ENCODE results near the gene AQP3. TPM values are rescaled to one million over a fixed set of nuclear protein-coding genes. Genes with fewer than 3 reads are reported as not detected.

Gene AQP3
- total and polyA plus RNA-seq, 9 of the 15 experiments (the other 6 are each of a cell fraction or from before 2014, with no cell fraction given): 4.2 to 31.5 (median 17.6) TPM

GRCh38 chr9:33473643-33474352 lies 26.4 kb upstream of the AQP3 start, which contains the start of gene NOL6 (continued):
- TF ChIP-seq NKRF (IDR thresholded peaks at IDR 0.05; ENCODE audit: borderline replicate concordance): peak; percentile 99
- TF ChIP-seq ZNF740 (CRISPR knock-in tag; IDR thresholded peaks at IDR 0.05): no peak
- TF ChIP-seq ZNF740 (tag; IDR thresholded peaks at IDR 0.05): no peak

- ATAC-seq: no peak
- in situ Hi-C loops (cut with MboI): no loop called here
- TF ChIP-seq ZNF766 (CRISPR knock-in tag; conservative IDR thresholded peaks at IDR 0.05) (no peak), RFX7 (CRISPR knock-in tag; IDR thresholded peaks at IDR 0.05) (no peak), ARID3A (IDR thresholded peaks at IDR 0.05; ENCODE audit: borderline replicate concordance, low read depth, low read length) (no peak), SNIP1 (IDR thresholded peaks at IDR 0.05; ENCODE audit: low read depth) (no peak), ETV5 (CRISPR knock-in tag; IDR thresholded peaks at IDR 0.05; ENCODE audit: low read depth) (0 out of 2 replicates have a peak, but pooled peaks have one; percentile 7), FOXM1 (IDR thresholded peaks at IDR 0.05; ENCODE audit: low read depth) (no peak), FOXM1 (CRISPR knock-in tag; IDR thresholded peaks at IDR 0.05; ENCODE audit: low read depth) (0 out of 2 replicates have a peak, but pooled peaks have one; percentile 46)
Measured at GRCh38 chr9:33472881-33473615, 25.7 kb upstream of the AQP3 start.

More at GRCh38 chr9:33472881-33473615, 25.7 kb upstream of the AQP3 start:
- peaks cover 45% of the 10 kb centered on the region for H3K36me3 ChIP-seq (ENCODE audit: control insufficient read depth, insufficient read depth, low read length)
- H3K4me1 ChIP-seq (replicated peaks in 1 of 2; ENCODE audit: control insufficient read depth in 2 of 2, insufficient read depth in 2 of 2, low read length in 2 of 2): peaks cover 4 to 7% of the 10 kb centered on the region in 2 experiments; a peak in 3 of 5 replicates
- peak overlapping the region; percentile 65 for H3K27ac ChIP-seq (ENCODE audit: extremely low read depth, low read depth, low read length)
- H3K9me1 ChIP-seq (ENCODE audit: control insufficient read depth, insufficient read depth, low read length): no peaks in the 10 kb centered on the region
- CTCF ChIA-PET (ENCODE audit: low intra/inter-chr PET ratio): no interaction called here
- FAIRE-seq (no peak), DNase-seq (ENCODE audit: extremely low read depth in 1 of 4, low spot score in 3 of 4) (peak in 1 of 4 experiments; percentile 4)
- POLR2A ChIA-PET: interaction anchor here (0.9 to 1.4 kb wide), 6 partner anchors 10 to 51 kb away, joined by 3 to 7 read pairs (median 4); partner anchors contain the start of gene ANKRD18B
- H3K4me2 ChIP-seq (ENCODE audit: insufficient read depth, low read length): peak overlapping the region; percentile 94
- peak overlapping the region; percentile 81 to 94 for H3K9ac ChIP-seq (ENCODE audit: insufficient read depth in 1 of 2, low read depth in 2 of 2, low read length in 2 of 2)
- H3K4me3 ChIP-seq: peak overlapping the region; percentile 97
- 4% methylated on average over 16 of the region's 18 CpGs for WGBS (ENCODE audit: insufficient coverage, low coverage, missing lambda C conversion rate)
- no peaks in the 10 kb centered on the region for H3K9me3 ChIP-seq (replicated peaks; ENCODE audit: control insufficient read depth, insufficient read depth, low read depth, low read length)
- H3K79me2 ChIP-seq (ENCODE audit: control insufficient read depth, insufficient read depth, low read length): peaks cover 31% of the 10 kb centered on the region
- peak overlapping the region; percentile 69 for H2AFZ ChIP-seq (ENCODE audit: low read depth, low read length)
- no peaks in the 10 kb centered on the region for H3K27me3 ChIP-seq (ENCODE audit: control insufficient read depth in 2 of 2, insufficient read depth in 2 of 2, low read length in 2 of 2)
- BruUV-seq (replicated peaks): TSS peak; percentile 84
- H4K20me1 ChIP-seq (replicated peaks; ENCODE audit: control insufficient read depth, insufficient read depth, low read length): no peaks in the 10 kb centered on the region
- intact Hi-C loops (cut with micrococcal nuclease): loop anchor here (10.0 kb wide), 1 partner anchor 252 kb away; no protein-coding TSS in a partner anchor

Measured in K562 (cell line).